Renal cortex interstitium (tissue), 11 donors: Measurements from ENCODE around the gene PCF11. TPM values are rescaled to one million over a fixed set of nuclear protein-coding genes. Genes with fewer than 3 reads are reported as not detected.
"Not testable (repeated sequence)": the region's sequence is repeated elsewhere in the genome, so short reads cannot be mapped to it uniquely, and the experiment has no call there.

Experiments
- DNase-seq, 11 donors: peaks; one replicate each; pipeline ENCODE4 v3.0.0-alpha.2; 2013; ENCODE audit warnings: low read depth in 9 of 11, low spot score in 4 of 11; ENCODE audit errors: extremely low read depth in 1 of 11
- polyA plus RNA-seq, 3 donors: library from polyadenylated mRNA; unstranded; fragments of 120-200 nt; gene quantifications; one replicate each; pipeline ENCODE4 v1.2.1, GENCODE V29; 2013; ENCODE audit not compliant: insufficient read length in 3 of 3

The PCF11 gene
- polyA plus RNA-seq, 3 donors, result 76.1 to 91.9 (median 82.8) TPM

DNA sequence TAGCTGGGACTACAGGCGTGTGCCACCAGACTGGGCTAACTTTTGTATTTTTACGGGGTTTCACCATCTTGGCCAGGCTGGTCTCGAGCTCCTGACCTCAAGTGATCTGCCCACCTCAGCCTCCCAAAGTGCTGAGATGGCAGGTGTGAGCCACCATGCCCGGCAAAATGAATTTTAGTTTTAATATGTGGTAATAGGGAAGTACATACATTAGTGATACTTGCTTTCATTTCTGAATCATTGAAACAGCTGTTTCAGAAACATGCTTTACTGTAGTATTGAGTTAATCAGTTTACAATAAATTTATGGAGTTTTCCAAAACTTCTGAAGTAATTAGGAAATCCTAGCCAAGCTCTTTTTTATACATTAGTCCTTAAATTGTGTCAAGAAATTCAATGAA, 15.6 kb downstream of the PCF11 start:
- DNase-seq, result no peak

DNA sequence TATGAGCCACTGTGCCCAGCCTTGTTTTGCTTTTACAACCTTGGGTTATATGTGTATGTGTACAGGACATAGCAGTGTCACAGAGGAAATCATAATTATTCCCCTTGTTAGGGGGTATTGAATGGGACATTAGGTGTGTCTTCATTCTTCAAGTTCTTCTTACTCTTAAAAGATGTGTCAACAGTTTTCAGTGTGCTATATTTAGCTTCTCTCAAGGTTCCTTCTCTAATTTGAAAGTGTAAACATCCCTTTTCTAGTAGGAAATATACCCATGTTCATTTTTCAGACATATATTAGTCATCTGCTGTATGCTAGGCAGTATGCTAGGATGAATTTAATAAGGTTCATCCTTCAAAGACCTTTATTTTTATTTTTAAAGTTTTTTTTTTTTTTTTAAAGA, 17.1 kb downstream of the PCF11 start:
- DNase-seq, result no peak

DNA sequence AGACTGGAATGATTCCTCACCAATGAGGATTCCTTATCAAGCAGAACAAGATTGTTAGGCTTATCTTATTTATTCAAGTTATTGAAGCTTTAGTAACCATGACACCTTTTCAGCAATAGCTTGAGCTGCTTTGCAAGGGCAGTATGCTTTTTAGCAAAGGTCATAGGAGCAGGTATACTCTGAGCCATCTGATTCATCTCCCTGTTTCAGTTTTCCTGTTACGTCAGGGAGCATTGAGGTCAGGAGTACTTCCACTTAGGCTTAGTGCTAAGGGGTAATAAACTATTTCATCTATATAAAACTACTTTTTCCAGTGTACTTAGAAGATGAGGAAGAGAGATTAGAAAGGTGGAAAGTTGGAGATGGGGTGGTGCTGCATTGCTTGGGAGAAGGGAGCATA, 18.9 kb downstream of the PCF11 start:
- no peak for DNase-seq

DNA sequence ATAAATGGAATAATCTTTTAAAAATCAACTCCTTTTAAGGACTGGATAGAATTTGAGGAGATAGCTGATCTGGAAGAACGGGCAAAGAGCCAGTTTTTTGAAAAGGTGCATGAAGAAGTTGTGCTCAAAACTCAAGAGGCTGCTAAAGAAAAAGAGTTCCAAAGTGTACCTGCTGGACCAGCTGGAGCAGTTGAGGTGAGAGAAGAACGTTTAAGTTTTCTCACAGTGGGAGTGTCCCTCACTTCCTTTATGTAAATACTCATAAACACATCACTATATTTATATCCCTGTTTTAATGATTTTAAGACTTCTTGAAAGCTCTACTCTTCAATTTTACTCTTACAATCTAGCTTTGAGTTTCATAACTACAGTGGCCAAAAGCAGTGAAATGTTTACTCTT, 24.9 kb downstream of the PCF11 start:
- DNase-seq, result no peak

DNA sequence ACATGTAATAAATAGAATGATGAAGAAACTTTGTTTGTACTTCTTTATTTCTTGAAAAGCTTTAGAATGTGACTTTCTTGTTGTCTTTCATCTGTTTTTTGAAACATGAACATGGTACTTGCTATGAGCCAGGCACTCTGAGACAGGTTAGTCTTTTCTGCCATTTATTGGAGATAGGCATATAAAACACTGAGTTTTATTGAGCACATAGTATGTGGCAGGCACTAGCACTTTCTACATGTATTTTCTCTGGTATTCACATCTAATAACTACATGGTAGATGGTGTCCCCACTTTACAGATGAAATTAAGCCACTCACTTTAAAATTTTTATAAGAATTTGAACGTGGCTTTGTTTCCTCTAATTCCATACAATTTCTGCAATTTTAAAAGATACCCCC, 28.8 kb downstream of the PCF11 start:
- no peak for DNase-seq

DNA sequence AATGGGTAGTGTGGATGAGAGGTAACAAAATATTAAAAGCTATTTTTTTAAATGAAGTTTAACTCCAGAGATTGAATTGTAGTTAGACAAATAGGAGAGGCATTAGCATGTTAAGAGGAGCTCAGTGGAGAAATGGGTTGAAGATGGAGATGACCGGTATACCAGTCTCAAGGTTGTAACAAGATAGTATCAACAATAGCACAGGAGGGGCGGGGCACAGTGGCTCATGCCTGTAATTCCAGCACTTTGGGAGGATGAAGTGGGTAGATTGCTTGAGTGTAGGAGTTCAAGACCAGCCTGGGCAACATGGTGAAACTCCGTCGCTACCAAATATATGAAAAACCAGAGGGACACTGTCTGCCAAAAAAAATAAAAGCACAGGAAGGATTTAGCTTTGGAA, 30.5 kb downstream of the PCF11 start:
- no peak for DNase-seq

DNA sequence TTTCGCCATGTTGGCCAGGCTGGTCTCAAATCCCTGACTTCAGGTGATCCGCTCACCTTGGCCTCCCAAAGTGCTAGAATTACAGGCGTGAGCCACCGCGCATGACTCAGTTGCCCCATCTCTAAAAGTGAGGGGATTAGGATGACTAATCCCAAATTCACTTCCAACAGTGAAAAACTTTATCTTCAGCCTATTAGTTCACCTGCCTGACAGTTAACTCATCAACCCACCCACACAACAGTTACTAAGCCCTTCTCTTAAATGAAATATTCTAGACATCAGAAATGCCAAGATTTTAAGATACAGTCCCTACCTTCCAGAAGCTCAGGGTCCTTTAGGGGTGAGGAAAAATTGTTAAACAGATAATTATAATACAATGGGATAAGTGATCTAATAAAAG, 34.6 kb downstream of the PCF11 start:
- no peak for DNase-seq

DNA sequence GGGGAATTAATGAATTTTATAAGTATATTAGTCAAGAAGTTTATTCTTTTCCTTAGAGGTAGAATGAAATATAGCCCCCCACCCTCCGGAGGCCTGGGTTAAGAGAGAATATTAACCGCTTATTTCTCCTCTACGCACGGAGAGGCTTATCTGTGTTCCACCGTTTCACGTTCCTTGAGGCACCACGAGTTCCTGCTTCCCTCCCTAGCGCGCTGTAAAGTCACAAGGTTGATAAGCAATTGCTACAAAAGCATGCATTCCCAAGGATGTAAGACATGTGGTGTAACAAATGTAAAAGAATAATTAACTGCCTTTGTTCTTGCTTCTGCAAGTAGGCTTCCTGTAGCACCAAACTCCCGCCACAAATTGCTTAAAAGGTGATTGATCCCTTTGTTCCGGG, 35.1 kb downstream of the PCF11 start:
- no peak for DNase-seq

DNA sequence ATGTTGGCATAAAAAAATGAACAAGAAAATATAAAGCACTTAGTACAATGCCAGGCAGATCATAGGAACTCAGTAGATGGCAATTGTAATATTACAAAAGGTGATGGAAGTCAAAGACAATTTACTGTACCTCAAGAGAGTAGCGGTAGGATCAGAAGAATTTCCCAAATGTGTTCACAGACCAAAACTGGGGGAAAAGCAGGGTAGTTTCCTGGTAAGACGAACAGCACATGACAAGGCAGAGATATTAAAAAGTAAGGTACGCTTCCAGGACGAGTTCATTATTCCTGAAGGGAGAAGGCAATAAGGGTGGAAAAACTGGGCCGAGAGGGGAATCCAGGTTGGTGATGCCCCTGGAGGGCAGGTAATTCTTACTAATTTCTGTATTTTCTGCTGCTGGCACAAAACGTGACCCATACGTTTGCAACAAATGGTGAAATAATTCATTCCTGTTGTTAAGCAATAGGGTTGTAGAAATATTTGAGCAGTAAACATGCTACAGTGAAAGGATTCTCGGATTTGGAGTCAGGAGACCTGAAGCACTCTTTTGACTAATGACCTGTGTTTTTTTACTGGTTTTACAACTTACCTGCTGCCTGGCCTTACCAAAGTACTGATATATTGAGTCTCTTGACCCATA, 35.8 kb downstream of the PCF11 start:
- DNase-seq, result peak in 4 of 11 donors; percentile 1 to 4 (median 2)

DNA sequence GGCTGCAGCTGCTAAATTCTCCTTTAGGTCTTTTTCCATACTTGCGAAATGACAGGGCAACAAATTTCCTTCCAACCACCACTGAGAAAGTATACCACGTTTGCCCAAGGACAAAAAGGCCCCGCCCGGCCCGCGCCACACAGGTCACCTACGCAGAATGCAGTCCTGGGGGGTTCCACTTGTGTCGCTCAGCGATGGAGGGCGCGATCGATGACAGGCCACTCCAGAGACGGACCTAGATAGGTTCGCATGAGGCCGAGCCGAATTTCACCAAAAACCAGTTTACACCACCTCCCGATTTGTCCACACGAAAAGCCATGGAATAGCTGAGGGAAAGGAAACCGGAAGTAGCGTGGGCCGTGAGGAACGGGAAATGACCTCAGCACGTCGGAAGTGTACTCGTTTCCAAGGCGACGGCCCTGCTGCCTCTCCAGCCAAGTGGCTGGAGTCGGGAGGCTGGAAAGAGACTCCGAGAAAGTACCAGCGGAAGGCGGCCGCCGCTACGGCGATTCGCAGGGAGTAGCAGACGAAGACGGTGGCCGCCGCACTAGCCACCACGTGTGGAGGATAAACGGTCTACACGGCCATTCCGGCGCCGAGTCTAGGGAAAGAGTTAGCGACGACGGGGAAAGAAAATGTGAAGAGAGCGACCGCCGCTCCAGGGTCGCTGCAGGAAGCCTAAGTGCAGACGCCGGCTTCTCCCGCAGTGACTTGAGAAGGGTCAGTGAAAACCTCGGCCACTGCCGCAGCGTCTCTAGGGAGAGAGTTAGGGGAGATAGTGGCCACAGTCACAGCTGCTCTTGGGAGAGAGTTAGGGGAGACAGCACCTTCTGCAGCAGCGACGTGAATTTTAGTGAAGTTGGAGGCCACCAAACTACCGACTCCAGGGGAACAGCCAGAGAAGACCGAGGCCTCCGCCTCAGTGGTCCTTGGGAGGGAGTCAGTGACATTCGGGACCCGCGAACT, 36.7 kb downstream of the PCF11 start, which contains the start of gene ANKRD42:
ANKRD42 (plus strand) TSS at position 398 of the 966 bp plus-strand sequence. CDS start 959 bp downstream, outside the sequence.
- DNase-seq, result peak; percentile 88 to 96 (median 94)

DNA sequence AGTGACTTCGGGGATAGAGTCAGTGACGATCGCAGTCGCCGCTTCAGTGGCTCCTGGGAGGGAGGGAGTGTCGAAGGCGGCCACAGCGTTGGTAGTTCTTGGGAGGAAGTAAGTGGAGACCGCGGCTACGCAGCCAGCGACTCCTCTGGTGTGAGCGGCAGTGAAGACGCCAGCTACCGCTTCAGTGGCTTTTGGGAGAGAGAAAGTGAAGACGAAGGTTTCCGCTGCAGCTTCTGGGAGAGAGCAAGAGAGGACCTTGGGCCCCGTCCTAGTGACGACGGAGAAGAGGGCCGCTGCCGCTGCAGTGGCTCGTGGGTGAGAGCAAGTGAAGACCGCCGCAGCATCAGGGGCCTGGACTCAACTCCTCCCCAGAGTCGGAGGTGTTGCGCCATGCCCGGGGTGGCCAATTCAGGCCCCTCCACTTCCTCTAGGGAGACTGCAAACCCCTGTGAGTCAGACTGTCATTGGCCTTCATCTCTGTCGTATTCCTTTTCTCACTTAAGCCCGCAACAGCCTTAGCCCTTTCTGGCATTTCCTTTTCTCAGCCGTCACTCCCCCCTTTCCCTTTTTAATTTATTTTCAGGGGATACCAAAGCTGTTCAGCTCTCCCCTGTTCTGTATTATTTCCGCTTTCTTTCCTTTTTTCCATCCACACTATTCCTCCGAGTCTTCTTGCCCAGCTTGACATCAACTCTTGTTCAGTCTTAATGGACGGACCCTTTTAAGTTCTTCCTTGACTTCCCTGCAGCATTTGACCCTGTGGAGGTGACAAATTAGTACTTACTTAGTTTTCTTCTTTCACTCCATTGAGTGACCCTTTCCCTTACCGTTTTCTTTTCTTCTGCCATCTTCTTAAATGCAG, 37.6 kb downstream of the PCF11 start:
- DNase-seq, result peak; percentile 6 to 43 (median 26)

DNA sequence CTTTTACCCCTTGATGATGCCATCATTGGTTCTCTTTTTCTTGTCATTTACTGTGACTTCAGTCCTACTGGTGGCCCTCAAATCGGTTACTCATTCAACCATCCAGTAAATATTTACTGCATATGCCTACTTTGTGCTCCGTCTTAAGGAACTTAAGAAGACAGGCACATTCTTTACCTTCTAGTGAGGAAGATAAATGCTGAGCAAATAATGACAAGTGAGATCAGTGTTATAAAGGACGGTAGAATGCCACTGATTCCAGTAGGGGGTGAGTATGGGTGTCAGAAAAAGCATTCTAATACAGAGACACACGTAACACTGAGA, 38.2 kb downstream of the PCF11 start:
- peak in 4 of 11 donors; percentile 1 to 6 (median 4) for DNase-seq

DNA sequence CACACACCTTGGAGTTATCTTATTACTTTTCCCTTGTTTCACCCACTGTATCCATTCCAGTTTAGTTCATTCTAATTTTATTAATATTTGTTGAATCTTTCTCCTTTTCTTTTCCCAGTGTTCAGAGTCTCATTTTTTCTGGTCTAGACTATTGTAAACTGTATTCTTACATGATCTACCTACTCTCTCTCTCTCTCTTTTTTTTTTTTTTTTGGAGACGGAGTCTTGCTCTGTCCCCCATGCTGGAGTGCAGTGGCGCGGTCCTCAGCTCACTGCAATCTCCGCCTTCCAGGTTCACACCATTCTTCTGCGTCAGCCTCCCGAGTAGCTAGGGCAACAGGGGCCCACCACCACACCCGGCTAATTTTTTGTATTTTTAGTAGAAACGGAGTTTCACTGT, 38.7 kb downstream of the PCF11 start:
- no peak for DNase-seq

DNA sequence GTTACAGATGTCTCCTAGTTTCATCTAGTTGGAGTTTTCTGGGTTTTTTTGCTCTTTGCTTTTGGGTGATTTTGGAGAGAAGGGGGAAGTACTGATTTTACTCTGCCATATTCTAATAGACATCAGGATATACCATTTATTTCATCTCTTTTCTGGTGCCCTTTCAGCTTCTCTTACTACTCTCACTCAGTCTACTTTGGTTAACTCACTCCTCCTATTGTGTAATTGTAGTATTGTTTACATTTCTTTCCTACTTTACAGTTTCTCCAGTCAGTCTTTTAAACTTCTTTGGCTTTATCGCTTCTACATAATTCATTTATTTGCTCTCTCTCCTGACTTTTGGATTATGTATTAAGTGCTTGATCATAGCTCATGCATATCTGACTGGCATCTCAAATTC, 43.1 kb downstream of the PCF11 start:
- DNase-seq, result no peak

DNA sequence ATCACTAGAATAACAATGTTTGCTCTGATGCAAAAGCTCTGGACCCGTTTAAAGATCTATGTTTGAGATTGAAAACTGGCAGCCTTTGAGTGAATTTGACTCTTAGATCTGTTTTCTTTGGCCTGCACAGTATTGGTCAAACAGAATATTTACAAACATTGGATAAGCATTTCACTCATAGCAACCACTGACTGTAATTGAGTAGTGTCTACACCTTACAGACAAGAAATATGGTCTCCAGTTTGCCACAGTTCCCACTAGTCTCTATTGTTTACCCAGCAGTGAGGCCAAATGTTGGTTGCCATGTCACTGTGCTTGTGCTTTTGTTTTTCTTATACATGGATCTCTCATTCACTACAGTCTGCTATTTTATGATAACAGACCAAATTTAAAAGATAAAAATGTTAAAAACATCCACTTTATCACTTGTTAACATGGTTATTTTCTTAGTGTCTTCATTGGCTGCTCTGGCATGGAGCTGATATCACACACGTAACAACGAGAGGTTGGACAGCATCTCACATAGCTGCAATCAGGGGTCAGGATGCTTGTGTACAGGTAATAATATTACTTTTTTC, 48.8 kb downstream of the PCF11 start:
- DNase-seq, result no peak

DNA sequence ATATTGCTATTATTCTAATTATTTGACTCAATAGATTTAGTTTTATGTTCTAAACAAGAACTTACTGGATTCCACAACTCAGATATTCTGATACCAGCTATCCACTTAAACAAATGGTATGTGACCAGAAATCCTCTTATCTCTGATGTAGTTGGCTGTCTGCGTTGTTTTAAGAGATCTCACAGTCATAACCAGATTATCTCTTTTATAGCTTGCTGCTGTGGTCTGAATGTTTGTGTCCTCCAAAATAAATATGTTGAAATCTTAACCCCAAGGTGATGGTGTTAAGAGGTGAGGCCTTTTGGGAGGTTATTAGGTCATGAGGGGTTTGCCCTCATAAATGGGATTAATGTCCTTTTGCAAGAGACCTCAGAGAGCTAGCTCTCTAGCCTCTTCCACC, 49.3 kb downstream of the PCF11 start:
- DNase-seq, result no peak

DNA sequence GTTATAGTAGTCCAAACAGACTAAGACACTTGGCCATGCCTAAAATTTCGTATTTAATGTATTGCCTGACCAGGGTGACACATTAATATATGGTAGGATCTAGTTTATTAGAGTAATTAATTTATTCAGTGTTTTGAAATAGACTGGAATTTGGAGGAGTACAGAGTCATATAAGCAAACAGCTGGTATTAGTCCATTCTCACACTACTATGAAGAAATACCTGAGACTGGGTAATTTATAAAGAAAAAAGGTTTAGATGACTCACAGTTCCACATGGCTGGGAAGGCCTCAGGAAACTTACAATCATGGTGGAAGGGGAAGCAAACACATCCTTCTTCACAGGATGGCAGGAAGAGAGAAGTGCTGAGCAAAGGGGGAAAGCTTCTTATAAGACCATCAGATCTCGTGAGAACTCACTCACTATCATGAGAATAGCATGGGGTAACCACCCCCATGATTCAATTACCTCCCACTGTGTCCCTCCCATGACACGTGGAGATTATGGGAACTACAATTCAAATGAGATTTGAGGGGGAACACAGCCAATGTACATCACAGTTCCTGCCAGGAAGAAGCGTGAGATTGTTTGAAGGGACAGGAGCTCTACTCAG, 49.9 kb downstream of the PCF11 start:
- not testable (repeated sequence) for DNase-seq

DNA sequence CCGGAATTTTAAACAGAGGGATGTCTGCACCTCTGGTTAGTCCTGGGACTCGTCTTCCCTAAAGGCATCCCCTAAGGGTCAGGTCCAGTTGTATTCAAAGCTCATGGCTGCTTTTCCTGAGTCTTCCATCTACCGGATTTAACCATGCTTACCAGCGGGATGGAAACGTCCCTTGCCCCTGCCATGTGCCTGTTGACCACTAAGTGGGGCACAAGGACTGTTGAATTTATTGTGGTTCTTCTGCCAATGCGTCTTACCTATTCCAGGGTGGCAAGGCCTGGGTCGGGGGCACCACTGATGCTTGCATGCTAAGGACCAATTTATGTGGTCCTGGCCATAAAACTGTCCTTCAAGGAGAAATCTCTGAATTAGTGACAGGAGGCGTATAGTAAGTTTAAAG, 62.2 kb downstream of the PCF11 start:
- DNase-seq, result no peak

DNA sequence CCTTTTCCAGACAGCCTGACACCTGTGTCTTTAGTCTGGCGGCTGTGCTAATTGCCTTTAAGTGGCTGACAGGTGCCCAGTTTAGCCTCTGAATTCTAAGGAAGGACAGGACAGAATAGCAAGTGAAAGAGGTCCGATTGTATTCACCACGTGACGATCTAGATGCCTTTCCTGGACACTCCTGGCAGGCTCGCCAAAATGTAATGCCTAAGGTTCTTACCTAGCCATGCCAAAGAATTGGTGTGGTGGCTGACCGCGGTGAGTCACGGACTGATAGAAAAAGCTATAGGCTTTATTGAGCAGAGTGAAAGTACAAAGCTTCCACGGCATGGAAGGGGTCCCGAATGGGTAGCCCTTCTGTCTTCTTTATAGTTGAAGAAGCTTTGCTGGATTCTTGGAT, 63.3 kb downstream of the PCF11 start:
- DNase-seq, result no peak
